Measurements from ENCODE around the gene IQSEC1.

GRCh38 chr3:12856626-12857025 is 216.6 kb downstream of the IQSEC1 start:
- no peak for TF ChIP-seq CTCF (IDR thresholded peaks at IDR 0.05)
- no peak for TF ChIP-seq POLR2A (IDR thresholded peaks at IDR 0.05)

Measured in sigmoid colon (tissue), 3 donors.